Kidney (tissue), 14 donors: ENCODE measurements around the gene JAML. TPM values are rescaled to one million over a fixed set of nuclear protein-coding genes. Genes with fewer than 3 reads are reported as not detected.

Experiments
- DNase-seq, 5 donors: peaks; one replicate each; pipeline ENCODE4 v3.0.0-alpha.2; 2013 to 2020
- FAIRE-seq: peaks from 2 replicates; lab custom pipeline; 2012; peaks lifted over from hg19 to GRCh38; lab: Jason Lieb, UNC
- H3K27ac ChIP-seq, 2 donors: one replicate each; pipeline ENCODE4 v1.7.0; 2013; ENCODE audit warnings: low read depth in 2 of 2, low read length in 2 of 2, inconsistent platforms in 1 of 2
- H3K27me3 ChIP-seq: one replicate; pipeline ENCODE4 v1.7.1; 2013; ENCODE audit warnings: low read length, inconsistent platforms; ENCODE audit not compliant: control insufficient read depth, insufficient read depth
- H3K36me3 ChIP-seq, 3 donors: one replicate each; pipeline versions ENCODE4 v1.7.0 to v1.7.1; 2013; ENCODE audit warnings: low read length in 3 of 3, control low read depth in 1 of 3, inconsistent platforms in 1 of 3; ENCODE audit not compliant: insufficient read depth in 3 of 3, control insufficient read depth in 2 of 3
- H3K4me1 ChIP-seq, 3 donors: one replicate each; pipeline versions ENCODE4 v1.7.0 to v1.7.1; 2013; ENCODE audit warnings: low read length in 3 of 3, inconsistent platforms in 1 of 3, low read depth in 1 of 3; ENCODE audit not compliant: control insufficient read depth in 2 of 3, insufficient read depth in 2 of 3
- H3K4me3 ChIP-seq, 3 donors: one replicate each; pipeline versions ENCODE4 v1.7.0 to v1.8.1; 2013; ENCODE audit warnings: low read length in 3 of 3, control low read depth in 1 of 3, inconsistent platforms in 1 of 3
- H3K9ac ChIP-seq, 3 donors: one replicate each; pipeline versions ENCODE4 v1.7.0 to v1.7.1; 2013; ENCODE audit warnings: low read length in 3 of 3, control low read depth in 1 of 3, inconsistent platforms in 1 of 3
- H3K9me3 ChIP-seq, 3 donors: one replicate each; pipeline versions ENCODE4 v1.7.0 to v1.7.1; 2013; ENCODE audit warnings: low read length in 3 of 3, control low read depth in 1 of 3, inconsistent platforms in 1 of 3; ENCODE audit not compliant: control insufficient read depth in 2 of 3, insufficient read depth in 1 of 3
- intact Hi-C: fragments of 100-400 bp; cut with DNase I; formaldehyde crosslinking; loops from one replicate; pipeline ENCODE4 v1.11.1; 2022
- polyA plus RNA-seq: library from polyadenylated mRNA; stranded (reverse); fragments of 350-450 nt; fragmentation: Illumina TruSeq; extraction: RNeasy Lipid Tissue Mini Kit (QIAGEN cat#74804); gene quantifications from one replicate; pipeline ENCODE4 v1.2.3, GENCODE V29; 2014; ENCODE audit warnings: low read depth, low replicate concordance; ENCODE audit not compliant: insufficient read depth
- total RNA-seq: library from RNA; stranded (reverse); fragmentation: NEBNext Ultra II Directional; extraction: Animal tissue kit (Norgen Biotek cat#: 25700); gene quantifications from one replicate; pipeline ENCODE4 v1.2.1, GENCODE V29; 2021
- TF ChIP-seq, protein P1 (sequence below): IDR thresholded peaks from 3 replicates; pipeline ENCODE4 v1.5.1; 2012; ENCODE audit warnings: mild to moderate bottlenecking, moderate library complexity, borderline replicate concordance; ENCODE audit not compliant: insufficient read depth; ENCODE audit errors: extremely low read depth
- donor health status: control.
- donor health status: control.
- donor health status: control.
- donor health status: control.
- donor health status: control.
- donor health status: DM: yes; HTN: yes; CAD: no.
- donor health status: Normal renal cell carcinoma (clear cell type).

JAML gene
- total and polyA plus RNA-seq, 2 donors from 2014 or later: 2.5 to 17.1 TPM

DNA sequence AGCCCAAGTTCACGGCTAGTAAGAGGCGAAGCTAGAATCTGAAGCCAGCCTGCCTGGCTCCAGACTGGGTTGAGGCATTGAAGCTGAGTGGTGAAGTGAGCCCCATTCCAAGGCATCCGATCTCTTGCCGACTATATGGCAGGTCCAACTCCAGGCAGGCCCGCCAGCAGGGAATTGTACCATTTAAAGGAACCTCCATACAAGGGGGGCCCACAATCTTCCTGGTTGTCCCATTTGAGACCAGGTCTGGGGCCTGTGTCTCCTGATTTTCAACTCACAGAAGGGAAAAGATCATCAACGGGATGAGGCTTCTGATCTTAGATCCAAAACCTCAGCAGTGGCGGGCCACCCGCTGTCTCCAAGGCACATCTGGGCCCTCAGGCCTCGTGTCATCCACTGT is 52.5 kb downstream of the JAML start:
- no peak overlapping the region for H3K9ac ChIP-seq
- DNase-seq: no peak
- no peaks in the 10 kb centered on the region for H3K27me3 ChIP-seq
- intact Hi-C loops: no loop called here
- H3K4me1 ChIP-seq: no peaks in the 10 kb centered on the region
- FAIRE-seq: no peak
- H3K36me3 ChIP-seq: no peaks in the 10 kb centered on the region
- no peaks in the 10 kb centered on the region for H3K9me3 ChIP-seq
- H3K27ac ChIP-seq: no peak overlapping the region
- TF ChIP-seq, protein P1, sequence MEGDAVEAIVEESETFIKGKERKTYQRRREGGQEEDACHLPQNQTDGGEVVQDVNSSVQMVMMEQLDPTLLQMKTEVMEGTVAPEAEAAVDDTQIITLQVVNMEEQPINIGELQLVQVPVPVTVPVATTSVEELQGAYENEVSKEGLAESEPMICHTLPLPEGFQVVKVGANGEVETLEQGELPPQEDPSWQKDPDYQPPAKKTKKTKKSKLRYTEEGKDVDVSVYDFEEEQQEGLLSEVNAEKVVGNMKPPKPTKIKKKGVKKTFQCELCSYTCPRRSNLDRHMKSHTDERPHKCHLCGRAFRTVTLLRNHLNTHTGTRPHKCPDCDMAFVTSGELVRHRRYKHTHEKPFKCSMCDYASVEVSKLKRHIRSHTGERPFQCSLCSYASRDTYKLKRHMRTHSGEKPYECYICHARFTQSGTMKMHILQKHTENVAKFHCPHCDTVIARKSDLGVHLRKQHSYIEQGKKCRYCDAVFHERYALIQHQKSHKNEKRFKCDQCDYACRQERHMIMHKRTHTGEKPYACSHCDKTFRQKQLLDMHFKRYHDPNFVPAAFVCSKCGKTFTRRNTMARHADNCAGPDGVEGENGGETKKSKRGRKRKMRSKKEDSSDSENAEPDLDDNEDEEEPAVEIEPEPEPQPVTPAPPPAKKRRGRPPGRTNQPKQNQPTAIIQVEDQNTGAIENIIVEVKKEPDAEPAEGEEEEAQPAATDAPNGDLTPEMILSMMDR: no peak
- no peak overlapping the region for H3K4me3 ChIP-seq

DNA sequence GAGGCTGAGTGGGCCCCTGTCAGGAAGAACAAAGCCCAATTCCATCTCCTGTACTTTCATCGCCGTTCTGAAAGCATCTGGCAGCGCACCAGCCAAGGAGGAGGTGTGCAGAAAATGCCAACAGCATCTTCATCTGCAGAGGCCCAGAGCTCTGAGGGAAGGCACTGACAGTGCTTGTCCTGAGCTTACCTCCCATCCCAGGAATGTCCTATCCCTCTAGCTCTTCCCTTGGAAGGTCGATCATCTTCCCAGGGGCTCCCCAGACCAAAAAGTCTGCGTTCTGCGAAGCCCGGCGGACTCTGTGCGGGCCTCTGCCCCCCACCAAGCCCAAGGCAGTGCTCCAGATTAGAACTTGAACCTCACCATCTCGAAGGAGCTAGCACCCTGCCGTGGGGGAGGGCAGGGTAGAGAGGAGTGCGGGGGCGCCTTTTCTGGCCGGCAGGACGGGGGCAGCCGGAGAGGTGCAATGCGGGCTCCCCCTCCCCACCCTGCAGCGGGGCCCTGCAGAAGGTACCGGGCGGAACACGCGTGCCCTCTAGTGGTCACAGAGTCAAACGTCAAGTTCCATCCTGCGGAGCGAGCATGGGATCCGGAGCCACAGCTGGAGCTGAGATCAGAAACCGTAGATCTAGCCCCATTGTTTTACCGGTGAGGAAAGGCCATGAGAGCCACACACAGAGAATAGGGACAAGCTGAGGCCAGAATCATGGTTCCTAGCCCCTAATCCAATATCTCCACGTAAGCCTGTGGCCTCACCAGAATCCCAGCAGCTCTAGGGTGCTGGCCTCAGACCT is 53.3 kb downstream of the JAML start:
- H3K27me3 ChIP-seq: no peaks in the 10 kb centered on the region
- DNase-seq: peak; percentile 75 to 88 (median 86)
- H3K36me3 ChIP-seq: no peaks in the 10 kb centered on the region
- H3K9ac ChIP-seq: no peak overlapping the region
- no peak for FAIRE-seq
- no peaks in the 10 kb centered on the region for H3K9me3 ChIP-seq
- no peak overlapping the region for H3K27ac ChIP-seq
- intact Hi-C loops: no loop called here
- TF ChIP-seq, protein P1: peak; percentile 90
- H3K4me3 ChIP-seq: no peak overlapping the region
- no peaks in the 10 kb centered on the region for H3K4me1 ChIP-seq

DNA sequence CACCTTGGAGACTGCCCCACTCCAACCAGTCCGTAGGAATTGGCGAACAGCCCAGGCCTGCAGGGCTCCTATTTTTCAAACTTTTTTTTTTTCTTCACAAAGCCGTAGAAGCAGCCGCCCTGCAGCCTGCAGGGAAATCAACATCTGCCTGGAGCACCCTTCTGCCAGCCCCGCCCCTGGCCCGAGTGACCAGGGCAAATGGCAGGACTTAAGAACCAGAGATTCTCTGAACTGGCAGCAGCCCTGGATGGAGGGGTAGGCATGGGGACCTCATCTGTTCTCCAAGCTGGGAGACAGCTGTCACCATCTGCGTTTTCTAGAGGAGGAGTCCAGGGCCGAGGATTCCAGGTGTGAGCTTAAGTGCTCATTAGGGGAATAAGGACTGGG is 53.9 kb downstream of the JAML start:
- Histone ChIP-seq H3K36me3 (no peaks in the 10 kb centered on the region), H3K27me3 (no peaks in the 10 kb centered on the region), H3K4me1 (no peaks in the 10 kb centered on the region), H3K4me3 (no peak overlapping the region), H3K9ac (no peak overlapping the region), H3K27ac (no peak overlapping the region), H3K9me3 (no peaks in the 10 kb centered on the region)
- FAIRE-seq (no peak), DNase-seq (no peak)
- TF ChIP-seq, protein P1: no peak
- intact Hi-C loops: no loop called here
